ENCODE data around the gene MINDY4.

DNA sequence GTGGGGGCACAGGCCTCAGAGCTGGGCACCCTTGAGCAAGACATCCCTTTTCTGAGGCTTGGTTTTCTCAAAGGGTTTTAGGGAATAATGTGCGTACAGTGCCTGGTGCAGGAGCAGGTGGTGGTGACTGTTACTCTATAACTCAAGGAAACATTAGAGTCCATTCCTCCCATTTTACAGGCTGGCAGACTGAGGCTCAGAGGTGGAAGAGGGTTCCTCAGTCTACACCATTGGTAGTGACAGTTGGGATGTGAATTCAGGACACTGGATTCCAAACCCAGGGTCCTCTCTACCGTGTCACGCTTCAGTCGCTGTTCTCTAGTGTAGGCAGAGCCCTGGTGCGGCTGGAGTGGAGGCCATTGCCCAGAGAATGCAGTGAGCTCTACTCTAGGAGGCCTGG, 100.4 kb downstream of the MINDY4 start:
- no peak for TF ChIP-seq TAF1 (IDR thresholded peaks at IDR 0.05; ENCODE audit: low read depth, low read length)
- TF ChIP-seq POLR2A (IDR thresholded peaks at IDR 0.05; ENCODE audit: low read depth, low read length), result no peak
- TF ChIP-seq POLR2AphosphoS5 (IDR thresholded peaks at IDR 0.05; ENCODE audit: low read depth, low read length), result no peak
- TF ChIP-seq SPI1 (IDR thresholded peaks at IDR 0.05; ENCODE audit: low read depth, low read length), result no peak

All from GM12891 (cell line).